GM21528 (cell line): Measurements from ENCODE around the gene WWP2.
A peak's percentile ranks its signal among the peaks of the same experiment; 100 is the strongest.
"Not testable (repeated sequence)": the region's sequence is repeated elsewhere in the genome, so short reads cannot be mapped to it uniquely, and the experiment has no call there.

Experiments used
- ATAC-seq: cut with Tn5 transposase; IDR thresholded peaks from one replicate; pipeline ENCODE4 v1.9.1; 2021; ENCODE audit warnings: mild to moderate bottlenecking, moderate library complexity; ENCODE audit not compliant: unreplicated experiment, low FRiP score

WWP2 gene

DNA sequence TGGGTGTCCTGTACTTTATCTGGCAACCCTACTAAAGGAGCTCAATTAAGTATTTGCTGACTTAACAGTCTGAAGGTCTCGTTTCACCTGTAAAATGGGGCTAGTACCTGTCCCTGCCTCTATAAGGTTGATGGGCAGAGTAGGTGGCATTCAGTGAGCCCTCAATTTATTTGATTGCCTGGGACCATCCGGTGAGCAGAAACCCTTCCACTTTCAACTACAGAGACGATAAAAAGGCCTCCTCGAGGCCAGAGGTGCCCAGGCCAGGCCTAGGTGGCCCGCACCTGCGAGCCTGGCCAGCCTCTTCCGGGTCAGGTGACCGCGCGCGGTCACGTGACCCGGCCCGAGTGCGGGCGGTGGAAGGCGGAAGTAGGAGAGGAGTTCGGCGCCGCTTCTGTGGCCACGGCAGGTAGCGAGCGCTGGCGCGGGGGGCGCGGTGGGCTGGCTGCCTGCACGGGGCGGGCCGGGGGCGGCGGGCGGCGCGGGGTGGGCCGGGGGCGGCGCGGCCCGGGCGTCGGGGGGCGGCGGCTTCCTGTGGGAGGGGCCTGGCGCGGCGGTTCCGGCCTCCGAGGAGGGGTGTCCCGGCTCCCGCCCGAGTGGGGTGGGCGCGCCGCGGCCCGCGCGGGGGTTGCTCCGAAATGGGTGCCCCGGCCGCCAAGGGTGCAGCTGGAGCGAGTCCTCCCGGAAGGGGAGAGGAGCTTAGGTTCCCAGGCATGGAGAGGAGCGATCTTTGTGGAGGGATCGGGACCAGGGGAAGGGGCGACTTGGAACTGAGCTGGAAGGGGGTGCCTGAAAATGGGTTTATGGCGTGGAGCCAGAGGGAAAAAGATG lies at the start of gene WWP2:
TSS of gene WWP2 (plus strand) at position 350 of the 831 bp plus-strand sequence. CDS start 24,679 bp downstream, outside the sequence.
- peak; percentile 70 for ATAC-seq

DNA sequence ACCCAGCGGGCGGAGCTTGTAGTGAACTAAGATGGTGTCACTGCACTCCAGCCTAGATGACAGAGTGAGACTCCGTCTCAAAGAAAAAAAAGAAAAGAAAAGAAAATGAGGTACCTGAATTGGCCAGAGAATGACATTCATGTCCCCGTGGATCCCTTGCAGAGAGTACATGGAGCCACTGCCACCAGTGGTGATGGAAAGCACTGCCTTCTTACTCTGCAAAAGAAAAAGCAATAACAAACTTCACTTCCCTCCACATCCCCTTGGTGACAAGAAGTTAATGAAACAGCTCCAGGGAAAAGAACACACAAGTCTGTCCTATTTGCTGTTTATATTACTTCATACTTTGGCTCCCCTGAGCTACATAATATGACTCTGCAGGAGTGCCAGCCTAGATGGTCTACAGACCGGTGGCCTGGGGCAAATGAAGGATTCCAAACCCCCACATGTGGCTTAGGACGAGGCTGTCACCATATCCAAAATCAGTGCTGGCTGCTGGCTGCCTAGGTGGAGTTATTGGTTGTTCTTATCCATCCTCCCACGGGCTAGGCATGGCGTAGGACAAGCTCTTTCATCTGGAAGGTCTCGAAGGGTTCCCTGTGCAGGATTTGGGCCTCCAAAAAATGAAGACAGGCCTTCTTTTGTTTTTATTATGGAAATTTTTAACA lies 49.1 kb upstream of the WWP2 start:
- ATAC-seq: no peak

DNA sequence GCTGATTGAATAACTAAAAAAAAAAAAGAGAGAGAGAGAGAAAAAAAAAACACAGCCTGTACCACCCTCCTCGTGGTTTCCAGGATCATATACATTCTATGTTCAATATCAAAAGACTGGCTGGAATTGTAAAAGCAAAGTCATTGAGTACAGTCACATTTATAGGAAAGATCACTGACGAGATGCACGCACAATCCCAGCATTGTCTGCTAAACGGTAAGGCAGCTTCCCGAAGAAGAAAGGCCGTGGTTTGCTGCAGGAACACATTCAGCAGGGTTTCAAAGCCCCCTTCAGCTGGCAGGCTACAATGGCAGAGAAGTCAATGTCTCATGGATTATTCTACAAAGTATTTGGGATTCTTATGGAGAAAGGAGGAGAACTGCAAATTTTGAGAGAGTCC lies 45.1 kb upstream of the WWP2 start:
- ATAC-seq: no peak

DNA sequence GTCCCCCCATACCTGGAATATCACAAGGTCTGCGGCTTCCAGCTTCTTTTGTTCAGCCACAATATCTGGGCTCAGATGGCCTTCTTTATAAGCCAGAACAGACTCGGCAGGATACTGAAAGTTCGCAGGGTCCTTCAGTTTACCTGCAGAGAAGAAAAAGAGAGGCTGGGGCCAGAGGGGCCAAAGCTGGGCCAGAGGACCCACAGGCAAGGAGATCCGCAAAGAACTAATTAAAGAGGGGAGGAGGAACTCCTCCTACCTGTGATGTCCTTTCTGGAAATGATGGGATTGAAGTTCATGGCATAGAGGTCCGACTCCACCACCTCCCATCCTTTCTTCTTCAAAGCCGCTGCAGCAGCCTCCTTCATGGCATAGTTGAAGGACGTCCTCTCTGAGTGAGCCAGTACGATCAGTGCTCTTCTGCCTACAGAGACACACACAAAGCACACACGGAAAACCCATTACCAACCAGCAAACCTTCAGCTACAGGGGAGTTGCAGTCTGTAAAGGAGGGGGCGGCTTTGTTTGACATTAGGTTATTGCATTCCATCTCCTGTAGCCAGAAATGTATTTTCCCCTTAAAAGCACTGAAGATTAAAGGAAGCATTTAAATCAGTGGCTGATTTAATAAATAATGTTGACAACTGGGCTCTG lies 43.9 kb upstream of the WWP2 start:
- ATAC-seq: no peak

DNA sequence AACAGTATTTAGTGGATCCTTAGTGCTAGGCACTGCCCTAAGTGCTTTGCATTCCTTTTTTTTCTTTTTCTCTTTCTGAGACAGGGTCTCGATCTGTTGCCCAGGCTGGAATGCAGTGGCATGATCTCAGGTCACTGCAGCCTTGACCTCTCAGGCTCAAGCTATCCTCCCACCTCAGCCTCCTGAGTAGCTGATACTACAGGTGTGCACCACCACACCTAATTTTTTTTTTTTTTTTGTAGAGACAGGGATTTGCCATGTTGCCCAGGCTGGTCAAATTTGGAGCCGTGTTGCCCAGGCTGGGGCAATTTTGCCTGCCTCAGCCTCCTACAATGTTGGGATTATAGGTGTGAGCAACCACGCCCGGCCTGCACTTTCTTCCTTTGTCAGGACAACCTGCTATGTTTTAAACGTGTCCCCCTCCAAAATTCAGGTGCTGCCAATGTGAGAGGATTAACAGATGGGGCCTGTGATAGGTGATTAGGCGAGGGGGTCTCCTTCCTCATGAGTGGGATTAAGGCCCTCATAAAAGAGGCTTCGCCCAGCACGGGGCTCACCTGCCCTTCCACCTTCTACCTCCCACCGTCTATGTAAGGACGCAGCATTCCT lies 41.2 kb upstream of the WWP2 start:
- ATAC-seq: no peak

DNA sequence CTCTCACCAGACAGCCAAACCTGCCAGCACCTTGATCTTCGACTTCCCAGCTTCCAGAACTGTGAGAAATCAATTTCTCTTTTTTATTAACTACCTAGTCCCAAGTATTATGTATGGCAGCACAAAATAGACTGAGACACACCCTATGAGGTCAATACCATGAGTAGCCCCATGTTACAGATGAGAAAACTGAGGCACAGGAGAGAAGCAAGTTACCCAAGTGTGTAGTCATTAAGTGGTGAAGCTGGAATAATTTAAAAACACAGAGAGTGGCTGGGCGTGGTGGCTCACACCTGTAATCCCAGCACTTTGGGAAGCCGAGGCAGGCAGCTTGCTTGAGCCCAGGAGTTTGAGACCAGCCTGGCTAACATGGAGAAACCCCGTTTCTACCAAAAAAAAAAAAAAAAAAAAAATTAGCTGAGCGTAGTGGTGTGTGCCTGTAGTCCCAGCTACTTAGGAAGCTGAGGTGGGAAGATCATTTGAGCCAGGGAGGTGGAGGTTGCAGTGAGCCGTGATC lies 40.6 kb upstream of the WWP2 start:
- no peak for ATAC-seq

DNA sequence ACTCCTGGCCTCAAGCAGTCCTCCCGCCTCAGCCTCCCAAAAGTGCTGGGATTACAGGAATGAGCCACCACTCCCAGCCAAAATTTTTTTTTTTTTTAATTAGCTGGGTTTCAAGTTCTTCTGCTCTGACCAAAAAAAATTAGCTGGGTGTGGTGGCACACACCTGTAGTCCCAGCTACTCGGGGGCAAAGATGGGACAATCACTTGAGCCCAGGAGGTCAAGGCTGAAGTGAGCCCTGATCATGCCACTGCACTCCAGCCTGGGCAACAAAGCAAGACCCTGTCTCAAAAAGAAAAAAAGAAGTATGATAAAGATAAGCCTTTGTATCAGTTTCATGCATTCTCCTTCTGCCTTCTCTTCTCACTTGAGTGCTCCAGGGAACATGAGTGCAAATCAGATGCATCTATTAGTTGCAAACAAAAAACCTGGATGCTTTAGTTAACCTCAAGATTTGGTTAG lies 37.7 kb upstream of the WWP2 start:
- no peak for ATAC-seq

DNA sequence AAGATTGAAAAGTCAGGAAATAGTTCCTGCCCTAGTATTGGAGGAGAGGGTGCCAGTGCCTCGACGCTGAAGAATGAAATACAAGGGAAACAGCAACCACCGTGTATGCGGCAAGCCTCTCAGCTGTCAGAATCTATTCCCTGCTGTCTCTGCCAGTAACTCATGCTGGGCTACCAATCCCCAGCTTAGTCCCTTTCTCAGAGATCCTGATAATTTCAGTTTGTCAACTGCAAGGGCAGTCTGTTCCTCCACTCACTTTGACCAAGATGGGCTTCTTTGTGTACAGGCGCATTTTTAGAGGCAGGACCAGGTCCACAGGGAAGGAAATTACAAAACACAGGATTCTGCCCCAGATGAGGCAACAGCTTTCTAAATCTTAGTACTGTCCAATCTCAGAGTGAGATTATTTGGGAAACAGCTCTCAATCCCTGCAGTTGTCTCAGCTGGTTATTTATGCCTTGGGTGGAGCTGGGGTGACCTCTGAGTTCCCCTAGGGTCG lies 37.1 kb upstream of the WWP2 start:
- no peak for ATAC-seq

DNA sequence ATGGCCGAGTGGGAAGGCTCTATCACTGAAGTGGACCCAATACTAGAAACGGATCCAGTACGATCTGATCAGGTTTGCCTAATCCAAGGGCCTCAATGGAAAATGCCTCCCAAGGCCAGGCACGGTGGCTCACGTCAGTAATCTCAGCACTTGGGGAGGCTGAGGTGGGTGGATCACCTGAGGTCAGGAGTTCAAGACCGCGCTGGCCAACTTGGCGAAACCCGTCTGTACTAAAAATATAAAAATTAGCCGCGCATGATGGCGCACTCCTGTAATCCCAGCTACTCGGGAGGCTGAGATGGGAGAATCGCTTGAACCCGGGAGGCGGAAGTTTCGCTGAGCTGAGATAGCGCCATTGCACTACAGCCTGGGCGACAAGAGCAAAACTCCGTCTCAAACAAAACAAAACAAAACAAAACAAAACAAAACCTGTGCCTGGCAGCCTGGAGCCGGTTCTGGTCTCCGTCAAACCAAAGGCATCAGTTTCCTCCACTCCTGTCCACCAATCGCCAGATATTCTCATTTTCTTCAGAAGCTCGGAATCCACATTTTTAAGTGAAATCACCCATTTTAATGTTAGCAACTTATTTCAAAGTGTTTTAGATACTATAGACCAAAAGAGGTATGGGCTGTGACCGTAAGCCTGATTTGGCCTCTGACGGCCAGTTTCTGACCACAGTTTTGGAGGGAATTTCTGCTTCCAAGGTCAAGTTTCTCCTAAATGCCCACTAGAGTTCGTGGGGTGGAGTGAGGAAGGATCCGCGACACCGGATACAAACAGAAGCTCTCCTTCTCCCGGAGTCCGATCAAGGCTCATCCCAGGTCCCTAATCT lies 36.4 kb upstream of the WWP2 start:
- ATAC-seq: no peak

DNA sequence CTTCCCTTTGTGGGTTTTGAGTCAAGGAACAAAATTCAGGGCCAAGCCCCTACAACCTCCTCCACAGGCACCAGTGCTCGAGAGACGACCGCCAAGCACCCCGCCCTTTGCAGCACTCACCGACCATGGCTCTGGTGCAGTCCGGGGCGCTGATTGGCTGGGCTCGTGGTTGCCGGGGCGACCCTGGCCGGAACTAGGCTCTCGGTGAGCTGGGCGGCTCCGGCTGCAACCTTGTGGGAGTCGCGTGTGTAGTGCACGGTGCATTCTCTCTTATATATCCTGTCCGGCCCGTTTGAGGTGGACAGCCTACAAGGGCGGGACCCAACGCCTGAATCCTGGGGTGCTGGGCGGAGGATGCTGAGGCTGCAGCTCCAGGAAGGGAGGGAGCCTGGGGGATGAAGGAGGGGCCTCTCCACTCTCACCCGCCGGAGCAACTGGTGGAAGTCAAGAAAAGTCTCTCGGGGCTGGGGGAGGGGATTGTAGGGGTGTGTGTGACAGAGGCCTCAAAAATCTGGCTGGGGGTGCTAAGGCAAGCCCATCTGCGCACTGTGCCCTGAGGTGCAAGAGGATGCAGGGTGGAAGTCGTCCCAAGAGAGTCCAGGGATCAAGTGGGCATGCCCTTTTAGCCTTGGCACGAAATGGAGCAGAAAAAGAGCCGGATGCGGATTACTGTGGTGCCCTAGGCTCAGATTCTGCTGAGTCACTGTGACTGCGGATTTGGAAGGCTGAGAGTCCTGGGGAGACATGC lies 35.6 kb upstream of the WWP2 start, which contains the start of gene NQO1:
TSS of gene NQO1 (minus strand) at position 248 of the 748 bp plus-strand sequence. CDS start at position 127, 121 bp downstream.
- ATAC-seq: peak; percentile 96

DNA sequence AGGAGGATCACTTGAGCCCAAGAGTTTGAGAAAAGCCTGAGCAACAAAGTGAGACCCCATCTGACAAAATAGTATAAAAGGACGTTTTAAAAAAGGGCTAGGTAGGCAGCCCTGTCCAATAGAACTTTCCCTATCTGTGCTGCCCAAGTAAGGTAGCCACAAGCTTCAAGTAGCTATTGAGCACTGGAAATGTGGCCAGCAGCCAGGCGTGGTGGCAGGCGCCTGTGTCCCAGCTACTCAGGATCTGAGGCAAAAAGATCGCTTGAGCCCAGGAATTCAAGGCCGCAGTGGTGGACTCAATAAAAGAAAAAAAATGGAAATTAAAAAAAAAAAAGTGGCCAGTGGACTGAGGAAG lies 34.2 kb upstream of the WWP2 start:
- no peak for ATAC-seq

DNA sequence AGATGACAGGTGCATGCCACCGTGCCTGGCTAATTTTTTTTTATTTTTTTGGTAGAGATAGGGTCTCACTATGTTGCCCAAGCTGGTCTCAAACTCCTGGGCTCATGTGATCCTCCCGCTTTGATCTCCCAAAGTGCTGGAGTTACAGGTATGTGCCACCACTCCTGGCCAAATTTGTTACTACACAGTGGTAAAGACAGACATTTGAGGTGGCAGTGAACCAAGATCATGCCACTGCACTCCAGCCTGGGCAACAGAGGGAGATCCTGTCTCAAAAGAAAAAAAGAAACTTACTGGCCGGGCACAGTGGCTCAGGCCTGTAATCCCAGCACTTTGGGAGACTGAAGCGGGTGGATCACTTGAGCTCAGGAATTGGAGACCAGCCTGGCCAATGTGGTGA lies 33.1 kb upstream of the WWP2 start:
- not testable (repeated sequence) for ATAC-seq

DNA sequence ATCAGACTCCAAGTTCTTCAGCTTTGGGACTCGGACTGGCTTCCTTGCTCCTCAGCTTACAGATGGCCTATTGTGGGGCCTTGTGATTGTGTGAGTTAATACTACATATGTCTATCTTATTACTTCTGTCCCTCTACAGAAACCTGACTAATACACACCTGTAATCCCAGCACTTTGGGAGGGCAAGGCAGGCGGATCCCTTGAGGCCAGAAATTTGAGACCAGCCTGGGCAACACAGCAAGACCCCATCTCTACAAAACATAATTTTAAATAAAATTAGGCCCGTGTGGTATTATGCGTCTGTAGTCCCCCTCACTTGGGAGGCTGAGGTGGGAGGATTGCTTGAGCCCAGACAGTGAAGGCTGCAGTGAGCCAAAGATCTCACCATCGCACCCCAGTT lies 30.9 kb upstream of the WWP2 start:
- not testable (repeated sequence) for ATAC-seq

DNA sequence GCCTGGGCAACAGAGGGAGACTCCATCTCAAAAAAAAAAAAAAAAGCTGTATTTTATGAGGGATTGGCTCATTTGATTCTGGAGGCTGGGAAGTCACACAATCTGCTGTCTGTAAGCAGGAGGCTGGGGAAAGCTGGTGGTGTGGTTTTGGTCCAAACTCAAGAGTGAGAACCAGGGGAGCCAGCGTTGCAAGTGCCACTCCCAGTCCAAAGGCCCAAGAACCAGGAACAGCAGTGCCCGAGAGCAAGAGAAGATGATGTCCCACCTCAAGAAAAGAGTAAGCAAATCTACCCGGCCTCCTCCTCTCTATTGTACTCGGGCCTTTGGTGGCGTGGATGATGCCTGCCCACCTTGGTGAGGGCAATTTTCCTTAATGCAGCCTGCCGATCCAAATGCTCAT lies 30.0 kb upstream of the WWP2 start:
- ATAC-seq: no peak

DNA sequence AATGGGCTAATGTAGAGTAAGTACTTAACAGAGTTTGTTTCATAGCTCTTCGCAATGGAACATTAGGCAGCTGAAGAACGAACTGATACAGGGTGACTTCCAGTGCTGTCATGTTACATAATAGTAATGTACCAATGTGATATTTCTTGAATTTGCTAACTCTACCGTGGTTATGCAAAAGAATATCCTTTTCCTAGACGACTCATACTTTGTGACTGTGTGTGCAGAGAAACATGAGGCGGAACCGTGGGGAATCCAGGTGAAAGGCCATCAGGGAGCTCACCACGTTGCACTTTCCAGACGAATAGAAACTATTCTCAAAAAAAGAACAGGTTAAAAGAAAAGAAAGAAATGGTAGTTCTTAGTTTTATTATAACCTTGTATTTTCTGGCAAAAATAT lies 20.6 kb upstream of the WWP2 start:
- no peak for ATAC-seq

DNA sequence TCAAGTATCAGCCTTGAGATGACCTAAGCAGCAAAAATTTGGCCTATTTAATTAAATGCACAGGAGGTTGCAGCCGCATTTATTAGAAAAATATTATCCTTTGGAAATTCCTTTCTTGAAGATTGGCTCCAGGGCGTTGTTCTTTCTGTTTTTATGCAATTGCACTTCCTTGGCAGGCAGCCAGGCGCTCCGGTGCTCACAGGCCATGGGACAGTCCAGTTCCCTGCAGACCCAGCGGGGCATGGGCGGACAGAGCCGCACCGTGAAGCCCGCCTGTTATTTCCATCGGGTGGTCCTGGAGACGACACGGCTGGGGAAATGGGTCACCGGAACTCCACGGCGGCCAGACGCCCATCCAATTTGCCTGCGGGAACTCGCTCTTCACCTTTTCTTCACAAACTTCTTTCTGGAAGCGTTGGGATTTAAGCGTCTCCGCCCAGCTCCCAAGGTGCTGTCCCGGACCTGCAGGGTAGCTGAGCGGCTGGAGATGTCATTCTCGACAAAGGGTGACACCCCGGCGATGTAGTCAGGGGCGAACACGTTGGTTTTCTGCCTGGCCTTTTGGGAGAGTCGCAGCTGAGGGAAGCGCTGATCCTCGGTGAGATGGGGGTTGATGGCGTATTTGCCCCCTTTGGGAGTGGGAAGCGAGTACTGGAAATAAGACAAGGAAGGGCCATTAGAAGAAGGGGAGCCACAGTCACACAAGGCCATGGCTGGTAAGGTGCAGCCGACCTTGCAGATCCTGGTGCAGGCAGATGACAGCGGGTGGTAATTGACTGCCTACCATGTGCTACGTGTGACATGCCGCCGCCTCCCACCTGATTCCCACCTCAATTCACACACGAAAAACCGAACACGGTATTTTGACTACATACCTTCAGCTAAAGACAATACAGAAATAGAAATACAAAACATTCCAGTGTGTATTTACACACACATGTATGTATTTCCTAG lies 19.9 kb upstream of the WWP2 start:
- no peak for ATAC-seq

DNA sequence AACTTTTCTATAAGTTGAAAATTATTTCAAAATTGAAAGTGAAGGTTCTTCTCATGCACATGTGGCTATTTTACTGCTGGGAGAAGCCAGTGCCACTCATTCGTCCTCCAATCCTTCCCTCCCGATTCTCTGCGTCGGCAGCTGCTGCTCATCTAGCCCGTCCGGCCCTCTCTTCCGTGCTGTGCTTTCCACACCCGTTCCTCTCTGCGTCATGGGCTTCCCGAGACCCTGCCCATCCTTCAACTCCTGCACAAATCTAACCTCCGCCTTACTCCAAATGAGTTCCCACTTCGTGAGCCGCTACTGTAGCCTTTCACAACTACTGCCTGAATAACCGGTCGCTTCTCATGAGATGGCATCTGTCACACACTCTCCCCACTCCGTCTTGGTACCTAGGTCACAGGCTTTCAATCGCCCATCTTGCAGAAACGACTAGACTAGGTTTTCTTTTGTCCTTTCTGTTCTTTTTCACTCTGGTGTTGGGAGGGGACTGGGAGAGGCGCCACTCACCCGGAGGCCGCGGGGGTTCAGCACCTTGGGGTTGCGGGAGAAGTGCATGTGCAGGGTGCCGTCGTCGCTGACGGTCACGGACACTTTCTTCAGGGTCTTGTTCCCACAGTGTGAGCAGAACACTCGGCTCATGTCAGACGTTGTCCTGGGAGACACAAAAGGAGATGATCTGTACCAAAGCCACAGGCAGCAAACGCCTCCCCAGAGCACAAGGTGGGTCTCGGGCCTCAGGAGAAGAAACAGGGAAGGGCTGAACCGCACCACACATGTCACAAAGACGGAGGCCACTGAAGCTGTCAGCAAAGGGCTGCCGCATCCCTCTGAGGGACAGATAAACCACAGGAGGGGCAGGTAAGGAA lies 17.5 kb upstream of the WWP2 start:
- no peak for ATAC-seq
